Ishikawa (cell line): Measurements from ENCODE around the gene DRICH1.

Source experiments
- CEBPB ChIP-seq: IDR thresholded peaks from 2 replicates; pipeline ENCODE4 v1.6.1; 2012
- CREB1 ChIP-seq: IDR thresholded peaks from 2 replicates; pipeline ENCODE4 v1.6.1; 2012; ENCODE audit warnings: low read depth
- EGR1 ChIP-seq: IDR thresholded peaks from 2 replicates; pipeline ENCODE4 v1.6.1; 2012
- EP300 ChIP-seq: IDR thresholded peaks from 2 replicates; pipeline ENCODE4 v1.6.1; 2012; ENCODE audit warnings: borderline replicate concordance
- FOXM1 ChIP-seq: IDR thresholded peaks from 2 replicates; pipeline ENCODE4 v1.6.1; 2012; ENCODE audit warnings: low read depth, borderline replicate concordance
- NFIC ChIP-seq: IDR thresholded peaks from 2 replicates; pipeline ENCODE4 v1.6.1; 2012
- RAD21 ChIP-seq: IDR thresholded peaks from 2 replicates; pipeline ENCODE4 v1.6.1; 2012; ENCODE audit warnings: low read depth
- TAF1 ChIP-seq: IDR thresholded peaks from 2 replicates; pipeline ENCODE4 v1.6.1; 2012; ENCODE audit warnings: low read depth, mild to moderate bottlenecking
- TCF12 ChIP-seq: IDR thresholded peaks from 2 replicates; pipeline ENCODE4 v1.6.1; 2012; ENCODE audit warnings: low read depth
- TEAD4 ChIP-seq: IDR thresholded peaks from 2 replicates; pipeline ENCODE4 v1.6.1; 2012
- YY1 ChIP-seq: IDR thresholded peaks from 2 replicates; pipeline ENCODE4 v1.6.1; 2012; ENCODE audit warnings: low read depth
- ZBTB7A ChIP-seq: IDR thresholded peaks from 2 replicates; pipeline ENCODE4 v1.6.1; 2012; ENCODE audit warnings: low read depth
- TF ChIP-seq, protein P1 (sequence below): IDR thresholded peaks from 2 replicates; pipeline ENCODE4 v1.6.1; 2012; ENCODE audit warnings: low read depth, mild to moderate bottlenecking
- TF ChIP-seq, protein P2 (sequence below): IDR thresholded peaks from 2 replicates; pipeline ENCODE4 v1.6.1; 2012
- TF ChIP-seq, protein P3 (sequence below): IDR thresholded peaks from 2 replicates; pipeline ENCODE4 v1.6.1; 2012

DRICH1 gene

DNA sequence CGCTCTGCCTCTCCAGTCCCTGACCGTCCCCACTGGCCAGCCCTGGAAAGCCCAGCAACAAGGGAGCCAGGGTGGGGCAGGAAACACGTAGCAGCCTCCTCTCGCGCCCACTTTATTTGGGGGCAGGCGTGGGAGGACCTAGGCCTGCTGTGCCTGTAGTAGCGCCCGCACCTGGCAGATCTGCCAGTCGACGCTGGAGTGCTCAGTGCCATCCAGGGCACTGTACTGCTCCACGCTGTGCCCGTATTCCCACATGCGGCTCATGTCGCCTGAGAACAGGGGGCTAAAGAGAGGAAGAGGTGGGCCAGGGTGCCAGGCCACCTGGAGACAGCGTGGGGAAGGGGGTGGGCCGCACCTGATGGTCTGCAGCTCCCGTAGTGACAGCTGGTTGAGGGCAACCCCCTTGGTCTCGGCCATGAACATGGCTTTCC lies 17.0 kb upstream of the DRICH1 start:
- TF ChIP-seq TEAD4 (no peak), TCF12 (no peak), ZBTB7A (no peak), EGR1 (no peak), NFIC (no peak), CEBPB (no peak), TAF1 (no peak)
- TF ChIP-seq, protein P1, sequence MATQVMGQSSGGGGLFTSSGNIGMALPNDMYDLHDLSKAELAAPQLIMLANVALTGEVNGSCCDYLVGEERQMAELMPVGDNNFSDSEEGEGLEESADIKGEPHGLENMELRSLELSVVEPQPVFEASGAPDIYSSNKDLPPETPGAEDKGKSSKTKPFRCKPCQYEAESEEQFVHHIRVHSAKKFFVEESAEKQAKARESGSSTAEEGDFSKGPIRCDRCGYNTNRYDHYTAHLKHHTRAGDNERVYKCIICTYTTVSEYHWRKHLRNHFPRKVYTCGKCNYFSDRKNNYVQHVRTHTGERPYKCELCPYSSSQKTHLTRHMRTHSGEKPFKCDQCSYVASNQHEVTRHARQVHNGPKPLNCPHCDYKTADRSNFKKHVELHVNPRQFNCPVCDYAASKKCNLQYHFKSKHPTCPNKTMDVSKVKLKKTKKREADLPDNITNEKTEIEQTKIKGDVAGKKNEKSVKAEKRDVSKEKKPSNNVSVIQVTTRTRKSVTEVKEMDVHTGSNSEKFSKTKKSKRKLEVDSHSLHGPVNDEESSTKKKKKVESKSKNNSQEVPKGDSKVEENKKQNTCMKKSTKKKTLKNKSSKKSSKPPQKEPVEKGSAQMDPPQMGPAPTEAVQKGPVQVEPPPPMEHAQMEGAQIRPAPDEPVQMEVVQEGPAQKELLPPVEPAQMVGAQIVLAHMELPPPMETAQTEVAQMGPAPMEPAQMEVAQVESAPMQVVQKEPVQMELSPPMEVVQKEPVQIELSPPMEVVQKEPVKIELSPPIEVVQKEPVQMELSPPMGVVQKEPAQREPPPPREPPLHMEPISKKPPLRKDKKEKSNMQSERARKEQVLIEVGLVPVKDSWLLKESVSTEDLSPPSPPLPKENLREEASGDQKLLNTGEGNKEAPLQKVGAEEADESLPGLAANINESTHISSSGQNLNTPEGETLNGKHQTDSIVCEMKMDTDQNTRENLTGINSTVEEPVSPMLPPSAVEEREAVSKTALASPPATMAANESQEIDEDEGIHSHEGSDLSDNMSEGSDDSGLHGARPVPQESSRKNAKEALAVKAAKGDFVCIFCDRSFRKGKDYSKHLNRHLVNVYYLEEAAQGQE, result no peak

DNA sequence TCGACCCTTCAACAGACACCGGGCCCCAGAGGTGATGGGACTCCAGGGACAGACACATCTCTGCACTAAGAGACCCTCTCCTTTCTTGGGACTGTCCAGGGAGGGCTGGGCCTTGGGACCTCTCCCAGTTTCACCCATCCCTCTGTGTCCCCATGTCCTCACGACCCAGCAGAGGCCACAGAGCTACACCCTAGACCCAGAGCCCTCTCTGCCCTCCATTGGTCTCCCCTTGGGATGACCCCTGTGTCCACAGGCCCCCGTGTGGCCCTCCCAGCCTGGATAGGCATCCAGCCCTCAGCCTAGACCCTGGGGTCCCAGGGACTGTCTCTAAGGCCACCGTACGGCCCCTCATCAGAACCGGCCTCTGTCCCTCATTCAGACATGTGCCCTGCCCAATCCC lies 7.5 kb upstream of the DRICH1 start:
- TF ChIP-seq ZBTB7A (no peak), EGR1 (no peak), TEAD4 (no peak), CEBPB (no peak), YY1 (no peak), CREB1 (no peak), TAF1 (no peak), EP300 (no peak)
- TF ChIP-seq, protein P1, result no peak
- TF ChIP-seq, protein P2, sequence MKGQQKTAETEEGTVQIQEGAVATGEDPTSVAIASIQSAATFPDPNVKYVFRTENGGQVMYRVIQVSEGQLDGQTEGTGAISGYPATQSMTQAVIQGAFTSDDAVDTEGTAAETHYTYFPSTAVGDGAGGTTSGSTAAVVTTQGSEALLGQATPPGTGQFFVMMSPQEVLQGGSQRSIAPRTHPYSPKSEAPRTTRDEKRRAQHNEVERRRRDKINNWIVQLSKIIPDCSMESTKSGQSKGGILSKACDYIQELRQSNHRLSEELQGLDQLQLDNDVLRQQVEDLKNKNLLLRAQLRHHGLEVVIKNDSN, result no peak

DNA sequence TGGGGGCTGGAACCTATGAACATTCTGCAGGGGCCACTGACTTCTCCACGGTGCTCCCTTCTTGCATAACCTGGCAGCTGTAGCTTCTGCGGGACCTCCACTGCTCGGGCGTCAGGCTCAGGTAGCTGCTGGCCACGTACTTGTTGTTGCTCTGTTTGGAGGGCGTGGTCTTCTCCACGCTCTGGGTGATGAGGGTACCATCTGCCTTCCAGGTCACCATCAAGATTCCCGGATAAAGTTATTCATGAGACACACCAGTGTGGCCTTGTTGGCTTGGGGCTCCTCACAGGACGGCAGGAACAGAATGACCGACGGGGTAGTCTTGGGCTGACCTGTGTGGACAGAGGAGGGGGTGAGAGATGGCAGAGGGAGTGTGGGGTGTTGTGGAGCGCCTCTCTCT lies 6.5 kb upstream of the DRICH1 start:
- no peak for TF ChIP-seq ZBTB7A

DNA sequence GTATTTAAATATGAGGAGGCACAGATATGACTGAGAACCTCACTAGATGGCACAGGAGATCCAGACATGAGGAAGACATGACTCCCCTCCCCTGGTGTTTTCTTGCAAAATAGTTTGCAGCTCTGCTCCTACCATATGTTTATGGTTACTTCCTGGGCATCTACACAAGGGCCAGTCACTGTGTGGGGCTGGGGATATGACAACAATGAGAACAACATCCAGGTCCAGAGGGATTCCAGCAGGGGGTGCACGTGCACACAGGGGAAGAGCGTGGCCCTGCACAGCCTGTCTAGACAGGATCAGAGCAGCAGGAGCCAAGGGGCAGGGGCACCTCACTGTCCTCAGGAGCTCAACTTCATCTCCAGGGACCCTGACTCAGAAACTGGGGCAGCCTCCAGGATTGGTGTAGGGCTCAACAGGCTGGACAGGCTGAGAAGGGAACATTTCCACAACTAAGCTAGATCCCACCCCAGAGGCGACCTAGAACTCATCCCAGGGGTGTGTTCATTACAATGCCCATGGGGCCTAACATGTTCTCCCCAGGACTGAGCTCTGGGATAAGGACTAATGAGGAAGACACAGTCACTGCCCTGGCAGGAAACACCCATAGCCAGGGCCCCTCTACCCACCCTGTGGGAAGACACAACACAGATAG lies 4.6 kb downstream of the DRICH1 start:
- peak; percentile 43; the same call in 1 of the 2 replicates for TF ChIP-seq RAD21

DNA sequence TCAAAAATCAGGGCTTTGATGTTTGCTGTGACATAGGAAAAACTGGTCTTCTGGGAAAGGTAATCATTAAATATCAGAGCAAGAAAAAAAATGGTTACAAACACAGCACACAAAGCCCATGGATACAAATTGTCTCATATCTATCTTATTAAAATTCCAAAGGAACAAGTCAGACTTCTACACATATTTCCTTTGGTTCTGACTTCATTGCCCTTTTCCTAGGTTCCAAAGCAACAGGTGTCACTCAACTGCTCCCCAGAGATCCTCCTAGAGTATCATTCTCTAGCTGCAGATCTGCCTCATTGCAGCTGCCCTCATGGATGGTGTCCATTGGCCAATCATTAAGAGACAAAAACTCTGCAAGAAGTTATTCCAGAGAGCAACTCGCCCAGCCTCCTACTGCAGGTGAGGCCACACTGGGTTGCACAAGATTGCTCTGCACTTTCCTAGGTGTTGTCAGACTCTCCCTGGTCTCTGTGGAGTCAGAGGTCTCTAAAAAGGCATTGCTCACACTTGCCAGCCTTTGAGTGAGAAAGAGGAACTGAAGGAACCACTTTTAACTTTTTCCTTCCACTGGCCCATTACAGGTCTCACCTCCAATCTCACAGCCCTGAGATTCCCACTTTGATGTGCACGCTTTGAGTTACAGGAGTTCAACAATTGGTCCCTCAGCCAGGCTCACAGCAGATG lies 5.7 kb downstream of the DRICH1 start:
- no peak for TF ChIP-seq TAF1
- no peak for TF ChIP-seq EGR1
- no peak for TF ChIP-seq NFIC
- no peak for TF ChIP-seq TCF12
- TF ChIP-seq, protein P2, result no peak
- TF ChIP-seq FOXM1, result no peak
- TF ChIP-seq EP300, result no peak
- TF ChIP-seq CEBPB, result no peak
- TF ChIP-seq, protein P3, sequence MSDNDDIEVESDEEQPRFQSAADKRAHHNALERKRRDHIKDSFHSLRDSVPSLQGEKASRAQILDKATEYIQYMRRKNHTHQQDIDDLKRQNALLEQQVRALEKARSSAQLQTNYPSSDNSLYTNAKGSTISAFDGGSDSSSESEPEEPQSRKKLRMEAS, result no peak
- no peak for TF ChIP-seq YY1
- TF ChIP-seq RAD21, result no peak
- TF ChIP-seq ZBTB7A, result no peak
- no peak for TF ChIP-seq CREB1
- TF ChIP-seq, protein P1, result no peak
- no peak for TF ChIP-seq TEAD4
